SHP77 (cell line): ENCODE measurements around the gene SLFN13.
"Not testable (repeated sequence)": the region's sequence is repeated elsewhere in the genome, so short reads cannot be mapped to it uniquely, and the experiment has no call there.

Source experiments
- DNase-seq, 2 experiments: peaks; one replicate each; lab custom pipeline; 2025; lab: John Stamatoyannopoulos, UW

Gene SLFN13

GRCh38 chr17:35432176-35433074 lies 16.1 kb downstream of the SLFN13 start, which contains the start of gene SLFN12:
Gene SLFN12, minus strand, starts transcription at chr17:35432500. Its CDS starts 9,472 bp downstream, at chr17:35423028.
- DNase-seq: no peak

DNA sequence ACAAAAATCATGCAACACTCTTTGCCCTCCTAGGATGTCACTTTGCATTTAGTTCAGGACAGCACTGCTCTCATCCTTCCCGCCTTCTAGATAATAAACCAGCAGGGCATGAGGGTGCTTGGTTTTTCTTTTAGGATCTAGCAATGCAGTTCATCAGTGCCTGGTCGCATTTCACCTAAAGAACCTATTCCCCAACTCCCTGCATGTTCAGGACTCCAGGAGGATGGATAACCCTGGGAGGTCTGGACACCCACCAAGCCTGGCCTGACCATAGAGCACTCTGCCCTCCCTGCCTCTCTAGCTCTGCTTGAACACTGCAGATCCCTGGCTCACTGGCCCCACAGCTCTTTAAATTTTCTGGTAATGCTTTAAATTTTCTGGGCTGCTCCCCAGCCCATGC lies 18.9 kb downstream of the SLFN13 start:
- DNase-seq: no peak

DNA sequence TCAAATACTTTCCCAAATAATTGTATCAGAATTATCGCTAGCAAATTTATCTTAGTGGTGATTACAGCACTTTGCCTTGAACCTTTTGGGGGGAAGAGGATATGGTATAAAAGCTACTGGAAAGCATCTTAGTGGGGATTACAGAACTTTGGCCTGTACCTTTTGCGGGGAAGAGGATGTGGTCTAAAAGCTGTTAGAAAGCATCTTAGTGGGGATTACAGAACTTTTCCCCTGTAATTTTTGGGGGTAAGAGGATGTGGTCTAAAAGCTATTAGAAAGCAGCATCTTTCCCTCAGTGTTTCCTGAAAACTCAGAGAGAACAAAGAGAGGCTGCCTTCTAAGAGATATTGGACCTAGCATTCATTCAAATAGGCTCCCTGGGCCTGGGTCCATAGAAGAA lies 20.3 kb downstream of the SLFN13 start:
- DNase-seq: no peak

- no peak for DNase-seq
Measured at GRCh38 chr17:35423761-35424160, 24.8 kb downstream of the SLFN13 start.

DNA sequence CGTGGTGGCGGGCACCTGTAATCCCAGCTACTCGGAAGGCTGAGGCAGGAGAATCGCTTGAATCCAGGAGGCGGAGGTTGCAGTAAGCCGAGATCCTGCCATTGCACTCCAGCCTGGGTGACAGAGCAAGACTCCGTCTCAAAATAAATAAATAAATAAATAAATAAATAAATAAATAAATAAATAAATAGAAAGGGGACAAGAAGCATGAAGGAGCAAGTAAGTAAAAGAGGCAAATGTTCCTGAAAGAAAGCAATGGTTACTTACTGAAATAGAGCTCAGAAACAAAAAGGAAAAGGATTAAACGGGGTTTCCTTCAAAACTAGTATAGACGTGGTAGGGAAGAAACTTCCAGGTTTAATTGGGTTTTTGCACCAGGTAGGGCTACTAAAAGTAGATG lies 27.5 kb downstream of the SLFN13 start:
- not testable (repeated sequence) for DNase-seq

DNA sequence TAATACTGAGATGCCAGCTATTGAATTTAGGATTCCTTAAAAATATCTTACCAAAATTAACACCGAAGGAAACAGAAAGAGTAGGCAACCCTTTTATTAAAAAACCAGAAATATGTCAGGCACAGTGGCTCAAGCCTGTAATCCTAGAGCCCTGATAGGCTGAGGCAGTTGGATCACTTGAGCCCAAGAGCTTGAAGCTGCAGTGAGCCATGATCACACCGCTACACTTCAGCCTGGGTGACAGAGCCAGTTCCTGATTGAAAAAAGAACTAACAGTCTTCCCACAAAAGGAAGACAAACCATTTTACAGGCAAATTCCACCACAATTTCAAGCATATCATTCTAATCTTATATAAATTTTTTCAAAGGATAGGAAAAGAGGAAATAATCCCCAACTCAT lies 31.9 kb downstream of the SLFN13 start:
- no peak for DNase-seq

DNA sequence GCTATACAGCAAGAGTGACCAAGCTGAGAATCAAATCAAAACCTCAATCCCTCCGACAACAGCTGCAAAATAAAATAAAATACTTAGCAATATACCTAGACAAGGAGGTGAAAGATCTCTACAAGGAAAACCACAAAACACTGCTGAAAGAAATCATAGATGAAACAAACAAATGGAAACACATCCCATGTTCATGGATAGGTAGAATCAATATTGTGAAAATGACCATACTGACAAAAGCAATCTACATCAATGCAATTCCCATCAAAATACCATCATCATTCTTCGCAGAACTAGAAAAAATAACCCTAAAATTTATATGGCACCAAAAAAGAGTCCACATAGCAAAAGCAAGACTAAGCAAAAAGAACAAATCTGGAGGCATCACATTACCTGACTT lies 33.9 kb downstream of the SLFN13 start:
- not testable (repeated sequence) for DNase-seq

GRCh38 chr17:35414247-35414646 lies 34.3 kb downstream of the SLFN13 start:
- no peak for DNase-seq

DNA sequence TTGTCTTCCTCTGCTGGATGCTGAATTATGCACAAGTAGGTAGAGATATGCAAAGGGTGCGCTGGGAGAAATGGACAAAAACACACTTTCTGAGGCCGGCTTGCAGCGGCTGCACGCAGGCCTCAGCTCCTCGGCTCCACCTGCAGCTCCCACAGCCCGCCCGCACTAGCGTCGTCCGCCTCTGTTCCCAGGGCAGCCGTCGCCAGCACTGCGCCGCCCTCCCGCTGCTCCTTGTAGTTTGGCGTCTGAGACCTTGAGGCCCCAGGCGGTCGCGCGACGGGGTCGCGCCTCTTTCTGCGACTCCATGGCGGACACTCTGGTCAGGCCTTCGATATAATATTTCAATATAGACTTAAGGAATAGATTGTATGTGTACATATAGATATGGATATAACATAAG lies 41.0 kb downstream of the SLFN13 start:
- no peak for DNase-seq

- no peak for DNase-seq
Measured at GRCh38 chr17:35406568-35406967, 42.0 kb downstream of the SLFN13 start.

DNA sequence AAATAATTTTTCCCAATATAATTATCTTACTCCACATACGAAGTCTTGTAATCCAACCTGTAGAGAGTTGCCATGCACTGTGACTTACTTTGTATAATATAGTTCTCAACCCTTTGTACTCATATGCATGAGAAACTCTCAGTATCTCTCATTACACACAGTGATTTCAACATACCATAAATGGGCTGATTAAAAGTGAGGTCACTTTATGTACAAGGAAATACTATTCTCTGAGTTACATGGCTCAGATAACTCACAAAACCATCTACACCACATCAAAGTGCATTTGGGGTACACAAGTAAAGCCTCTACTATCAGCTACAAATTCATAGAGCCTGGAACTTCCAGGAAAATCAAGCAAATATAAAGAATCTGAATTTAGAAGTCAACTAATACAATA lies 44.2 kb downstream of the SLFN13 start:
- DNase-seq: no peak

GRCh38 chr17:35393783-35394182 lies 54.8 kb downstream of the SLFN13 start:
- not testable (repeated sequence) for DNase-seq

DNA sequence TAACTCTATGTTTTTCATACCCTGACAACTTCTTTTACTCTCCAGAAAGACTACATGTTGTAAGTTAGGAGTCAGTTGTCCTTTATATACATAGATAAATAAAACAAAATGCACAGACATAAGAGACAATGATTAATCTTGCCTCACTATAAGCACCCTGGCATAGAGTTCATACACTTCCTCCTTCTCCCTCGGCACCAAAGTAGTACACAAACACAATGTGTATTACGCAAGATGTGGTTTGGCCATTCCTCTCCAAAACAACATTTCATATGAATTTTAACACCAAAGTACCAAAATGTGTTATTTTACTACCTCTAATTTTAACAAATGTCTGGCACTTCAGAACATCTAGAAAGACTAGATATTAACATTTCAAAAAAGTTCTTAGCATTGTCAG lies 57.9 kb downstream of the SLFN13 start:
- no peak for DNase-seq

DNA sequence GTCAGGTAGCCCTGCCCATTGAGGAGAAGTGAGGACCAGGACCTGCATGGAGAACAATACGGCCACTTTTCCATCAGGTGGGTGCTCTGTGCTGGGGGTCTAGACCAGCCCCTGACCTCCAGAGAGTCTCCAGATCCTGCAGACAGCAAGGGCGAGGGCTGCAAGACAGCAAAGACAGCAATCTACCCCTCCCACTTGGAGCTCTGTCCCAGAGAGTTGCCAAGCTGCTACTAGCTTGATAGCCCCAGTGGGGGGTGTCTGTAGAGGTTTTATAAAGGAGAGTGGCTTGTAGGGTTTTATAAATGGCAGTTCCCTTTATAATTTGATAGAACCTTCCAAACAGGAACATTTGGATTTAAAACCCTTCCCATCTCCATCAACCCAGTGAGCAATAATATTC lies 58.4 kb downstream of the SLFN13 start:
- no peak for DNase-seq

DNA sequence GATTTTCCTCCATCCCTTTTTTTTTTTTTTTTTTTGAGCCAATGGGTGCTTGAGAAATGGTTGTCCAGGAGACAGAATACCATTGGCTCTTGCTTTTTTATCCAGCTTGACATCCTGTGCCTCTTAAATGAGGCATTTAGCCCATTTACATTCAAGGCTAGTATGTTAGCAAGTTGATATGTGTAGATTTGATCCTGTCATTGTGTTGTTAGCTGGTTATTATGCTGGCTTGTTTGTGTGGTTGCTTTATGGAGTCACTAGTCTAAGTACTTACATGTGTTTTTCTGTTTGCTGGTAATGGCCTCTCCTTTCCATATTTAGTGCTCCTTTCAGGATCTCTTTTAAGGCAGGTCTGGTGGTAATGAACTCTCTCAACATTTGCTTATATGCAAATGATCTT lies 61.1 kb downstream of the SLFN13 start:
- DNase-seq: no peak
